HG03064 (cell line): Measurements from ENCODE around the gene MYL5.
"Not testable (repeated sequence)": the region's sequence is repeated elsewhere in the genome, so short reads cannot be mapped to it uniquely, and the experiment has no call there.

ENCODE experiments used
- ATAC-seq: cut with Tn5 transposase; IDR thresholded peaks from one replicate; pipeline ENCODE4 v1.9.1; 2021; ENCODE audit warnings: low read depth; ENCODE audit not compliant: unreplicated experiment

Gene MYL5

DNA sequence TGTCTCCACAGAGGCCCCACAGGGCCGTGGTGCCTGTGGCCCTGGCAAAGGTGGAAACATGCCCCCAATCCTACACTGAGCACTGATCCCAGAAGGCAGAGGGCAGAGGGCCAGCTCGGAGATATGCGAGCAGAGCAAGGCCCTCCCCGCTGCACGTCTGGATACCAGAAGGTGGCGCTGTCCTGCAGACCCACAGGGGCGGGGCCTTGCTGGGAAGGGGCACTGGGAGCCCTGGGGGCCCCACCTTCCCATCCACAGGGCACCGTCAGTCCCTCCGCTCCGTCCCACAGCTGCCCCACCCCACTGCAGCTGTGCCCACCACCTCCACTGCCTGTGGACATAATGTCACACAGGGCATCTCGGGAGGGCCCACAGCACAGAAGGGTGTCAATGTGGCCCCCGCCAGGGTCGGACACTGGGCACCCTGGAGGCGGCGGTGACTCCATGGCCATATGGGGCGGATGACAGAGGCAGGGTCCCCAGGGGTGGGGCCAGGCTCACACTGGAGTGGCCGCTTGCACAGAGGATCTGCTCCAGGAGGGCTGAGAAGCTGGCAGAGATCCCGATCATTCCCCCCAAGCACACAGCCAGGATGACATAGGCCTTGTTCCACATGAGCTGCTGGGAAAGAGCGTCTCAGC, 9.8 kb downstream of the MYL5 start:
- no peak for ATAC-seq

DNA sequence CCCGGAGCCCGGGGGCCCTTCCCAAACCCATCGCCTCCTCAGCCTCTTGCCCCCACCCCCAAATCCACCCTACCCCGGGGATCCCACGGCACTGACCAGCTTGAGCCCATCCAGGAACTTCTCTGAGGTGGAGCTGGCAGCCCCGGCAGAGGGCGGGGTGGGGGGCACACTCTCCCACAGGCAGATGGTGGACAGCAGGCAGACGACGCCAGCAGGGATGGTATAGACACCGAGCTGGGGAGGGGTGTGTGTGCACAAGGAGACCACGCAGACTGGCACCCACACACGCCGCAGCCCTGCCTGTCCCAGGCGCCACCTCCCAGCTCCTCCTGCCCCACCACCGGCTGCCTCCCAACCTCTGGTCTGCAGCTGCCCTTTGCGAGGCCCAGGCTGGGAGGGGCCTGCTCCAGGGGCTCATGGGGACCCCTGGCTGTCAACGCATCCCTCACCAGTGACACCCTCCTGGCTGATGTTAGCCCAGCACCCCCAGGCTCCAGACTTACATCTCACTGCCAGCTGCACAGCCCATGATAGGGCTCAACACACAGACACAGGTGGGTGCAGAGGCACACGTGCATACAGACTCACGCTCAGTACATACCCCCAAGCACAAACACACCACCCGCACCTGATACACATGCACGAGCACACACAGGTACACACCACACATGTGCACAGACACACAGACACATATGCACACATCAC, 10.4 kb downstream of the MYL5 start:
- ATAC-seq: no peak

DNA sequence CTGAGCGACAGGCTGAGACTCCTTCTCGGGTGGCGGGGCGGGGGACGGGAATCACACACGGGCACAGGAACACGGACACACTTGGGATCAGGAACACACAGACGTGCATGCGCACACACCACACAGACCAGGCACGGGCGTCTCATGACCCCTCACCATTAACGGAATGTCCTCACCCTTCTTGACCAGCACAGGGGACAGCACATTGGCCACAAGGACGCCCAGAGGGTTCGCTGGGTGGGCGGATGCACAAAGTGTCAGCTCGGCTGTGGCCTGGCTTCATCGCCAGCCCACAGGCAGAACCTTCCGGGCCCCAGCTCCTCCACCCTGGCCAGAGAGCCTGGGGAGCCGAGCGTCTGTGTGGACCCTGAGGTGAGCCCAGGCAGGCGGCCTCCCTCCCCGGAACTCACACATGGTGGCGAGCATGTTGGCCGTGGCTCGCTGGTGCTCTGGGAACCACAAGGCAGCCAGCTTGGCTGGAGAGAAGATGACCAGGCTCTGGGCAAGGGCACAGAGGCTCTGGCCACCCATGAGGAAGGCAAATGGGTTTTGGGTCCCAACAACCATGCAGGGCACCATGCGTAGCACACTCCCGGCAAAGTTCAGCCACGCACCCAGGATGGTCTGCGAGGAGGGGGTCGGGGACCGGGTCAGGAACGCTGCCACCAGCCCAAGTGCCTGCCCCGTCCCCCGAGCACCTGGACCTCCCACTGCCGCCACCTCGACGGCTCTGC, 11.5 kb downstream of the MYL5 start:
- ATAC-seq: no peak

DNA sequence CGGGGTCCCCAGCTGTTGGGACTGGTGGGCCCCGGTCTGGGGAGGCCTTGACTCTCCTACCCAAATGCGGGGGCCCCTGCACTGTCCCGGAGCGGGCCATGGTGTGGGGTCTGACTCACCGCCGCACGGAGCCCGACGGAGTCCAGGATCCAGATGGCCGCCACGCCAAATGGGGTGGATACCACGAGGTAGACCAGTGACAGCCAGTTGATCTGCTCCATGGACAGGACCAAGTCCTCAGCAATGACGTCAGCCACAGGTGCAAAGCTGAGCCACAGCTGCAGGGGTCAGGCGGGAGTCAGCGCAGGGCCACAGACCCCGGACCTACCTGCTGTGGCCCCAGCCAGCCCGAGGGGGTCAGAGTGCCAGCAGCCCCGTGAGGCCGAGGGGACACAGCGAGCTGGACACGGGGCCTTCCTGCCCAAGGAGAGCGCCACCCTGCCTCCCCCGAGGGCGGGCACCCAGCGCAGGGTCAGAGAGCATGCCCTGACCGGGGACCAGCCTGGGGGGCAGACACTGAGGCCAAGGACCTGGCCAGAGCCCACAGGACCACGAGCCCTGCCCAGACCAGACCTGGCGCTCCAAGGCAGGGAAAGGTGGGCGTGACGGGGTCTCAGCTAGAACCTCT, 12.2 kb downstream of the MYL5 start:
- ATAC-seq: no peak

DNA sequence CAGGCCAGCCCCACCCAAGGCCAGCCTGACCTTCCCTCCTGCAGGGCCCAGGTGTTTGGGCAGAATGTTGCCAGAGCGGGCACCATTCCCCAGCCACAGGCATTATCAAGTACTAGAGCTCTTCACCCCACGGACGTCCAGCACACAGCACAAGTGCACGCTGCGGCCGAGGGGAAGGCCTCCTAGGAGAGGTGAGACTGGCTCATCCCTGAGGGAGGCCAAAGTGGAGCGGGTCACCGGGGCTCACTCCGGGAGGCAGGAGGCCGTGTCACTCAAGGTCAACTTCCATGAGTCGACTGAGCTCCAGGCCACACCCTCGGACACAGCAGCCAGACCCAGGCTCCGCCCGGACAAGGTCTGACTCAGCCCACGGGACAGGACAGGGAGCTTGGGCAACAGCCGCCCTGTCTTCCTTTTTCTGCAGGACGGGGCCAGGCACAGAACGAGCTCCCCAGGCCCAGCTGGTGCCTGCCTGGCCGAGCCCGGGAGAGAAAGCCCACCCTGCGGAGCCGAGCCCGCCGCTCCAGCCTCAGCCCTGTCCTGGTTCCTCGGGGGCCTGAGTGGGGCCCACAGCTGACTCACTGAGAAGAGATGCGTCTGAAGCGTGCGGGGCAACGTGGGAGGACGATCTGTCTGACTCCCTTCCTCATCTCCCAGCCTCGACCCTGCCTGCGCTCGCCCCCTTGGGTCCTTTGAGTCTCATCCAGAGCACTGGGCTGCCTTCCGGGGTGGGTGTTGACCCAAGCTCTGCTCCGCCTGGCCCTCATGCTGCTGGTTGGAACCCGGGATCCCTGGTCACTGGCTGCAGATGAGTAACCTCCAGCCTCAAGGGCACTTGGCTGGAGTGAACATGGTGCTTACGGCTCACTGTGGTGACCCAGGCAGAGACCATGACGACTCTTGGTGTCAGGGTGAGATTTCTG, 13.0 kb downstream of the MYL5 start:
- no peak for ATAC-seq

DNA sequence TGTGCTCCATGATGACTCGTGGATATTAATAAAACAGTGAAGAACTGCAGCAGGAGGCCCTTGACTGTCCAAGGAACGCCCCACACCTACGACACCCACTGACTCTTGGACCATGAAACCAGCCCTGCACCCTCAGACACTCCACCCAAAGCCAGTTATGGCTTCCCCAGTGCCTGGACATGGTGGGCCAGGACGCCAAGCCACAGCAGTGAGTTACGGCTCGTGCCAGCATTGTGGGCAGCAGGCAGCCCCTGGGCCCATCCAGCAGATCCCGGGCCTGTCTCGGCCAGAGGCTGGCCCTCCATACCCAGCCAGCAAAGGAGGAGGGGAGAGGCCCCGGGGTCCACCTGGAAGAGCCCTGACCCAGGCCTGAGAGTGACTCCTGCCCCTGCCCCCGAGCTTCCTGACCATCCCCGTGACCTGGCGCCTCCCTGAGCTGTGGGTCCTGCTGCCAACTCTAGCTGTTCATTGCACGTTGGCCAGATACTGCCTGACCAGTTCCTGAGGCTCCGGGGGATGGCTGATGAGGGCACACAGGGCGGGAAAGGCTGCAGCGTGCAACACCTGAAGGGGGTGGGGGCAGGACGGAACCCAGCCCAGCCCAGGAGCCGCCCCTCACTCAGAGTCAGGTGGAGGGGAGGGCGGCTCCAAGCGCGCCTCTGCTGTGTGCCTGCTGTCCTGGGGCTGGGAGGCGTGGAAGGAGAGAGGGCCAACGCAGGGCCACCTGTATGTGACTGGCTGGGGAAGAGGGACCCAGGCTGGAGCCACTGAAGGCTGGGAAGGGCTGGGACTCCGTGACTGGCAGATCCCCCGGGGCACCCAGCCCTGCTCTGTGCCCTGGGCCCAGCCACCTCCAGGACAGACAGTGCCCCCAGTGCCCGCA, 13.9 kb downstream of the MYL5 start:
- ATAC-seq: no peak

DNA sequence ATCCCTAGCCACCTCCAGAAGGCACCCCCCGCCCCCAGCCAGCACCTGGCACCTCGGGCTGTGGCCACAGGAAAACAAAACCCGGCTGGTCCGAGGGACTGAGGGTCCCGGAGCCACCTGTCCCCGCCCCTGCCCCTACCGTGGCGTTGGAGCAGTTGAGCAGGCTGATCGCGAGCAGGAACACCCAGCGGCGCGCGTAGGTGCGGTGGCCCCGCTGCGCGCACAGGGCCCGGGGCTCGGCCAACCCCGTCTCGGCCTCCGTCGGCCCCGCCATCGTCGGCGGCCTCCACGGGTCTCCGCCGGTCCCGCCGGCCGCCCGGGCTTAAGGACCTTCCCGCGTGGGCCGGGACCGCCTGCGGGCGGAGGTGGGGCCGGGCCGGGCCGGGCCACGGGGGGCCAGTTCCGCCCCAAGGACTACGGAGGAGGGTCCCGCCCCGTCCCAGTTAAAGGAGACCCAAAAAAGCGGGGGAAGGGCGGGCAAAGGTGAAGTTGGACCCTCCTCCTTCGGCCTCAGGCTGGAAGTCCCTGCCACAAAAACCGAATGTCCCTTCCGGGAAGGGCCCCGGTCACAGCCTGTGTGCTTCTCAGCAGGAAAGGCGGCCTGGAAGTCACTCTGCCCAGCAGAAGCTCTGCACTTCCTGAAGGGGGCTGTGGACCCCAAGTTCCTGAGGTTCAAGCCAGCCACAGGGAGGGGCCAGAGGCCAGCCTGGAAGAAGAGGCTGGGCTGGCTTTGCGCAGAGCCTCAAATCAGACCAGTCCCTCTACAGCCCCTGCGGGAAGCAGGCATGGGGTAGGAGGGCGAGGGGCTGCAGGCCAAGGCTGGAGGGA, 14.7 kb downstream of the MYL5 start, which contains the start of gene SLC49A3:
TSS of gene SLC49A3 (minus strand) at position 298 of the 828 bp plus-strand sequence. CDS start at position 274, 24 bp downstream.
- ATAC-seq: no peak

DNA sequence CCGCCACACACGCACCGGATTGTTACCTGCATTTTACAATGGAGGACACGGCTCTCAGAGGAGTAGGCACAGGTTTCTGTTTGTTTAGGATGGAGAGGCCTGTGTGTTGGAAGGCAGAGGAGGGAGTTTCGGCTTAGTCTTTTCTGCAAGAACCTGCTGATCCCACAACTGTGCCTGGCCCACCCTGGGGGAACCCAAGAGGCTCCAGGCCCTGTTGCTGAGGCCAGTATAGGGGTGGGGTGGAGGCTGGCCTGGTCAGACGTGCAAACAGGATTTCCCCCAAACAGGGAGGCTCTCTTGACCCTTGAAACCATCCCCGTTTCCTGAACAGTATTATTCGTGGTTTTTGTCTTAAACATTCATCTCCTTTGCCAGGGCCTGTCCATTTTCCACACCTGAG, 15.4 kb downstream of the MYL5 start:
- no peak for ATAC-seq

DNA sequence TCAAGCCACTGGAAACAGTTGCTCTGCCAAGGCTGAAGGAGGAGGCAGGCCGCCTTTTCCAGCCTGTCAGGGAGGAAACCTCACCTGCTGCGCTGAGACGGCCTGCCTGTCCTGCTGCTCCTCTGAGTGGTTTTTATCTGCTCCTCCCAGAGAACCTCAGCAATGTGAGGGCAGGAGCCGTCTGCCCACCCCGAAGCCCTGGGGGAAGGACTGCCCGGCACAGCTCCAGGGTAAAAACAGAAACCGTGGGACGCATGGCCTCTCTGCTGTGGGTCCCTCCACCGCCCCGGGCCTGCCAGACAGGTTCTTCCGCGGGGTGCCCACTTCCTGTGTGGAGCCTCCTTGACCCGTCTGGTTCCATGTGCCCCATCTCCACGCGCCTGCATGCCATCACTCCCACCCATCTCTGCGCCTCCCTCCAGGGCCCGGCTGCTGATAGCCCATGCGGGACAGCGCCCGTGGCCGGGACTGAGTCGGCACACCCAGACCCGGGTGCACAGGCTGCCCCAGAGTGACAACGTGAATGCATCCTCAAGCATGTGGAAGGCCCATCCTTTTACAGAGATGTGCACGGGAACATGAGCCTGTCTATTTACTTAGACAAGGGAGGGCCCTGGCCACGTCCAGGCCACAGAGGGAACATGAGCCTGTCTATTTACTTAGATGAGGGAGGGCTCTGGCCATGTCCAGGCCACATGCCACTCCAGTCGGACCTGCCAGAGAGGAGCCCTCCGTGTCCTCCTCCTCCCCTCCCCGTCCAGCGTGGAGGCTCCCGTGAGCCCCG, 18.6 kb downstream of the MYL5 start:
- no peak for ATAC-seq

DNA sequence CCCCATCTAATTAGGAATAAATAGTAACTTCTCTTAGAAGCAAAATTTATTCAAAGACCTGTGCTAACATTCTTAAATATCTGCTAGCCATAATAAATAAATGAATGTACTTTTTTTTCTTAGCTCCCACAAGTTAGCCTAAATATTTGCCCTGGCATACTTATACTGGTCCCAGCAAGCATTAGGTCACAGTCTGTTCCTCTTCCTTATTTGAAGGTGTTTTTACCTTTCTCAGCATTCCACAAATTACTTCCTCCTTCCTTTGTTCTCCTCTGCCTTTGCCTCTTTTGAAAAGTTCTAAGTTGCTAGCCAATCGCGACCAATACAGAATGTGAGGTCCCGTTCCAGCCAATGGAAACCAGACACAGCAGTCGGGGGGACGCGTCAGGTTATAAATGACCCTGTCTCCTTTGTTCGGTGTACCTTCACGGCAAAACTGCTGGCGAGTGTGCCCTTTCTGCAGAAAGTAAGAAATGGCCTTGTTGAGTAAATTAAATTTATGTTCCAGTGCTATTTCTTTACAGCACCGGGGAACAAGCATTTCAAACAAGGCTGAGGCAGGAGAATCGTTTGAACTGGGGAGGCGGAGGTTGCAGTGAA, 20.1 kb downstream of the MYL5 start:
- not testable (repeated sequence) for ATAC-seq

DNA sequence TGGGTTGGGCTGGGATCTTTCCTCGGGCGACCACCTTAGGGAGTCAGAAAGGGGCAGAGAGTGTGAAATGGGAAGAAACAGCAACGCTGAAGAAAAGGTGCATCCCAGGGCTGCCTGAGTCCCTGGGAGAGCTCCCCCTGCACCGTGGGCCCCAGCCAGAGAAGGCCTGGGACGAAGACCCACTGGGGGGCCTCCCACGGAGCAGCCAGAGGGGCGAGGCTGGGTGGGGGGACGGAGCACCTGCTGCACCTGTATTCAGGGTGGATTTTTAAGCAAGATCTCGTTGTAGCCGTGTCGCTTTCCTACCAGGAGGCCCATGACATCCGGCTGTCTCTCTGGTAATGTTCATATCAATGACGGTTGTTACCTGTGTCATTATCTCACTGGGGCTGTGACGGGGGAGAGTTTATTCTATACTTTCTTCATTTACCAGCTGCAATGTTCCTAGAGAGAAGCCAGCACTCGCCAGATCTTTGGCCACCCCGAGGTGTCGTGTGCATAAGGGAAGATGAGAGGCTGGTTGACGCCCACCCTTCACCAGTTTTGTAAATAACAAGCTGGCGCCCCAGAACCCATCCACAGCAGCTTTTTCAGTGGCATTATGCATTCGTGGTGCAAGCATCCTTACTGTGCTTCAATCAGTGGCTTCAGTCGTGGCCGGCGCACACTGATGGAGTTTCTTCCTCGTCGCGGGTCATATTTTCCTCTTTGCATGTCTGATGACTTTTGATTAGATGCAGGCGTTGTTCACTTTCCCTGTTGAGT, 25.7 kb downstream of the MYL5 start:
- ATAC-seq: no peak

DNA sequence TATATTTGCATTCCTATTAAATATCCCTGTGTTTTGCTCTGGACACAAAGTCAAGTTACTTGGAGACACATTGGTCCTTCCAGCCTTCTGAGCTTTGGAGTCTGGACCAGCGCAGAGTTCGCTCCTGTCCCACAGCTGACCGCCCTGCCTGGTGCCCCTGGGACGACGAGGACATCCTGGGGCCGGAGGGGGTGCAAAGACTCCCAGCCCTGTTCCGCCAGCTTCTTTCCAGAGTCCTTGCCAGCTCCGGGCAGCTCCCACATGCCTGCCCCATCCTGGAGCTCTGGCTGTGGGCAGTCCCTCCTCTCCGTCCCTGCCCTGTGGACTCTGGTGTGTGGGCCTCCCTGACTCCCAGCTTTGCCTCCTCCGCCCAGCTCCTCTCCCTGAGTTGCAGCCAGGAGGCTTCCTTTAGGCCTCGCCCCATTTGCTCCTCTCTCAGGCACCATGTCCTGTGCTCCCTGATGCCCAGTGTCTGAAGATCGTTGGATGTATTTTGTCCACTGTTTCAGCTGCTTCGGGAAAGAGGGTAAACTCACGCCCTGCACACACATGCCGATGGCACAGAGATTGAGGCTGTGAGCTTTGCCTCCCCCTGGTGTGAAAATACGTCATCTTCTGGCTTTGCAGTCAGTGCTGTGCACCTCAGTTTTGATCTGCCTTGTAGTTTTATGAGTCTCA, 26.4 kb downstream of the MYL5 start:
- ATAC-seq: no peak

DNA sequence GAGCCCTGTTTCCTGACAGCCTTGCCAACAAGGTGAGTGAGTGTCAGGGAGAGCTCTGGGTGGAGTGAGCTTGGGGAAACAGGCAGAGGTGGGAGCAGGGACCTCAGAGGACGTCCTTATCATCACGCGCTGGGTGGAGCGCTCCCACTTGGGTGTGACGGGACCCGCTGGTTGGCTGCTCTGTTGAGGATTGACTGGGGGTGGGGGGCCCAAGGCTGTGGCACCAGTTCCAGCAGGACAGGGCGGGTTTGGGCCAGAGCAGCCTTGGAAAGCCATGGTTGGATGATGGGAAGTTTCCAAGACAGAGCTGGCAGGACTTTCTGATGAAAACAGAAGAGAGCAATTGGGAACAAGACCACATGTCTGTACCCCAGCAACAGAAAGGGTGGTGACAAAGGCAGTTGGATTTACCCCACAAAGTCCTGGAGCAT, 28.3 kb downstream of the MYL5 start:
- ATAC-seq: no peak

DNA sequence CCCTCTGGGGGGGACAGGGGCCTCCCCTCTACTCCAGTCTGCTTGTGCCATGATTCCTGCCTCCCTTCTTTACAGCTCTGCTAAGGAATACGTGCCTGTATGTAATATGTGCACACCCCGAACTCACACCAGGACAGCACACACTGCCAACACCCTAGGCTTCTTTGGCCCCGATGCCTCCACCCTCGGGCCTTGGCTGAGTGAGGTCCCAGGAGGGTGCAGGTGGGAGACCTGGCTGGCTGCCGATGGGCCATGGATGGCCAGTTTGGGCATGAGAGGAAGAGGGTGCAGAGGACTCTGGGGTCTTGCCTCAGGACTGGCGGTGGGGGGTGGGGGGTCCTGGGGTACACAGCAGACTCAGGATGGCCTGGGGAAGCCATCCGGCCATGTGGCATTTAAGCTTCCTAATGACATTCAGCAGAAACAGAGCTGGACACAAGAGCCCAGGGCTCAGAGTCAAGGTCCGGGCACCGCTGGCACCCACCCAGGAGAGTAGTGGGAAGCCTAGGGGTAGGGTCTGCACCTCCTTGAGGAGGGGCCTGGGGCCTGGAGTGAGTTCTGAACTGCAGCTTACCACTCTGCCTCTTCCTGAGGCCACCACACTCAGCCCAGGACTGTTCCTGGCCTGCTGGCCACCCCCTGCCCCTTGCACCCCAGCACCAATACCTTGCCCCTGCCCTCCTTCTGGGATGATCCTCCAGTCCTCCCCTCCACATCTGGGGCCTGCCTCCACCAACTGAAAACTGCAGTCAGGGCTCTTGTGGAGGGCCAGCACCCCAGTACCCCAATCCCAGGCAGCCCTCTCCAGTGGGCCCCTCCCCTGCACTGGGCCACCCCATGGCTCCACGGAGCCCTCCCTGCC, 29.2 kb downstream of the MYL5 start:
- no peak for ATAC-seq
